Gastrocnemius medialis (tissue), 4 donors: ENCODE results near the gene C1QL4.

Experiments used
- CTCF ChIP-seq, 5 experiments: fragments of 450-650 bp in 3 of 5; fragments of 200-600 bp in 2 of 5; sonication (generic) in 2 of 5; IDR thresholded peaks in 4 of 5; conservative IDR thresholded peaks in 1 of 5; 1 replicate in 4 of 5; 2 replicates in 1 of 5; pipeline ENCODE4 v1.5.1; 2016 to 2019; ENCODE audit warnings: antibody characterized with exemption in 5 of 5, mild to moderate bottlenecking in 3 of 5, moderate library complexity in 3 of 5
- POLR2A ChIP-seq, 2 donors: fragments of 450-650 bp; IDR thresholded peaks; one replicate each; pipeline ENCODE4 v1.6.1; 2017; ENCODE audit warnings: antibody characterized with exemption in 2 of 2, mild to moderate bottlenecking in 2 of 2, moderate library complexity in 2 of 2

- TF ChIP-seq CTCF (IDR thresholded peaks at IDR 0.05 in 4 of 5, conservative IDR thresholded peaks at IDR 0.05 in 1 of 5), result no peak
- no peak for TF ChIP-seq POLR2A (IDR thresholded peaks at IDR 0.05)
These were observed 14.7 kb downstream of the C1QL4 start for GRCh38 chr12:49322367-49322707.
